NCI-H128 (cell line): Measurements from ENCODE around the gene RAB39A.
"Not testable (repeated sequence)": the region's sequence is repeated elsewhere in the genome, so short reads cannot be mapped to it uniquely, and the experiment has no call there.

Source experiments
- DNase-seq: peaks from one replicate; lab custom pipeline; 2025; ENCODE audit not compliant: unreplicated experiment; lab: John Stamatoyannopoulos, UW

Gene RAB39A, protein sequence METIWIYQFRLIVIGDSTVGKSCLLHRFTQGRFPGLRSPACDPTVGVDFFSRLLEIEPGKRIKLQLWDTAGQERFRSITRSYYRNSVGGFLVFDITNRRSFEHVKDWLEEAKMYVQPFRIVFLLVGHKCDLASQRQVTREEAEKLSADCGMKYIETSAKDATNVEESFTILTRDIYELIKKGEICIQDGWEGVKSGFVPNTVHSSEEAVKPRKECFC

DNA sequence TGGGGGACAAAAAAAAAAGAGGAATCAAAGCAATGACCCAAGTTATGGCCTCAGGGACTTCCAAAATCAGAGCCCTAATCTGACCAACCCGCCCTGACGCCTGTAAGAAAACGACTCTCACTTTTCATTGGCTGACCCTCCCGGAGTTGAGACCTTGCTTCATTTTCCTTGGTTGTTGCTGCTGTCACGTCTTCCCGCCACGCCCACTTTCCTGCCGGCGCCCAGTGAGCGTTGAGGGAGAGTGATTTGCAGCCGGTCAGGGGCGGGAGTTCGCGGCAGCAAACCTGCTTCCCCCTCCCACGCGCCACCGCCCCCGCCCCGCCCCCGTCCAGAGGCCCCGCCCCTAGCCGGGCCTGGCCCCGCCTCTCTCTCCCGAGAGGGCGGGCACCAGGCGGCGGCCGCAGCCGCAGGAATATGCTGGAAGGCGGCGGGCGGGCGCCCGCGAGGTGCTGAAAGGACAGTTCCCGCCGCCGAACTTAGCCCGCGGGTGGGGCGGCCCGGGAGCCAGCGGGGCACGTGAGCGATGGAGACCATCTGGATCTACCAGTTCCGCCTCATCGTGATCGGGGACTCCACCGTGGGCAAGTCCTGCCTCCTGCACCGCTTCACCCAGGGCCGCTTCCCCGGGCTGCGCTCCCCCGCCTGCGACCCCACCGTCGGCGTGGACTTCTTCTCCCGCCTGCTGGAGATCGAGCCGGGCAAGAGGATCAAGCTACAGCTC lies at the start of gene RAB39A:
RAB39A (plus strand) TSS at position 403 of the 721 bp plus-strand sequence; CDS start at position 524, 121 bp downstream.
- DNase-seq, result peak; percentile 95

DNA sequence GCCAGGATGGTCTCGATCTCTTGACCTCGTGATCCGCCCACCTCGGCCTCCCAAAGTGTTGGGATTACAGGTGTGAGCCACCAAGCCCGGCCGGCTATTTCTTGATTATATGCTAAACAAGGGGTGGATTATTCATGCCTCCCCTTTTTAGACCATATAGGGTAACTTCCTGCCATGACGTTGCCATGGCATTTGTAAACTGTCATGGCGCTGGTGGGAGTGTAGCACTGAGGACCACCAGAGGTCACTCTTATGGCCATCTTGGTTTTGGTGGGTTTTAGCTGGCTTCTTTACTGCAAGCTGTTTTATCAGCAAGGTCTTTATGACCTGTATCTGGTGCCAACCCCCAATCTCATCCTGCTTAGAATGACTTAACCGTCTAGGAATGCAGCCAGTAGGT lies 46.8 kb upstream of the RAB39A start:
- DNase-seq, result not testable (repeated sequence)

DNA sequence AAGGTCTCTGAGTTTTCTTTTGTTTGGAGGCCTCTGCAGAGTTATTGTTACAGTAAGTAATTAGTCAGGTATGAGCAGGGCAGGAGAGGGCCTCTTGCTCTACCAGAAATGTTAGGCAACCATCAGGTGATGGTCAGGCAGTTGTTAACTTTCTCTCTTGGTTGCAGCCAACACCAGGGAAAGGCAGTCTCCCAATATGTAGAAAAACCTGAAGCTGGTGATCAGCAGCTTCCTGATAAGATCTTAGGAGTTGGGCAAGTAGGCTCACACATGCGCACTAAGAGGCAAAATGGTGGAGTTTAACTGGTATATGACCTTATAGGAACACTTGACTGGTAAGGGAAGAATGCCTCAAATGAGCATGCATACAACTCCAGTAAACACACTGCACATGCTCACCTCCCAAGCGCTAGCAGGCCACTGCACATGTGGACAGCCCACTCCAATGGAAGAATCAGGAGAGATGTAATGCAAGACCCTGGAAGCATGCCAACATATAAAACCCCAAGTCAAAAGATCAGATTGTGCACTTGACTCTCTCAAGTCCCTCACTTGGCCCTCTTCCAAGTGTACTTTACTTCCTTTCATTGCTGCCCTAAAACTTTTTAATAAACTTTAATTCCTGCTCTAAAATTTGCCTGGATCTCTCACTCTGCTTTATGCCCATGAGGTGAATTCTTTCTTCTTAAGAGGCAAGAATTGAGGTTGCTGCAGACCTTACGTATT lies 46.0 kb upstream of the RAB39A start:
- DNase-seq, result no peak

DNA sequence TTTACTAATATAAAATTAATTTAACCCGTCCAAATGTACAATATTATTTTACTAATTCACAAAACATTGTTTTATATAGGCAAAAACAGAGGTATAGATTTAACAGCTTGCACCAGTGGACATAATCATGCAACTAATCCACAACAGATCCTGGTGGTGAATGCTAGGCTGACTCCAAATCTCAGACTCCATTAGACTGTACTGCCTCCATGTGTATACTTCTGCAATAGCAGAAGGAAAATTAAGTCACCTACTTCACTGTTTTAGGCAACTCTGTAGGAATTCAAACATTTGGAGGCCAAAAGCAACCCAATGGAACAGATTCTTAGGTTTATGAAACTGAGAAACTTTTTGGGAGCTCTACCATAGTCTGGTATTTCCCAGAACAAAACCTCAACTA lies 30.0 kb upstream of the RAB39A start:
- DNase-seq, result no peak

DNA sequence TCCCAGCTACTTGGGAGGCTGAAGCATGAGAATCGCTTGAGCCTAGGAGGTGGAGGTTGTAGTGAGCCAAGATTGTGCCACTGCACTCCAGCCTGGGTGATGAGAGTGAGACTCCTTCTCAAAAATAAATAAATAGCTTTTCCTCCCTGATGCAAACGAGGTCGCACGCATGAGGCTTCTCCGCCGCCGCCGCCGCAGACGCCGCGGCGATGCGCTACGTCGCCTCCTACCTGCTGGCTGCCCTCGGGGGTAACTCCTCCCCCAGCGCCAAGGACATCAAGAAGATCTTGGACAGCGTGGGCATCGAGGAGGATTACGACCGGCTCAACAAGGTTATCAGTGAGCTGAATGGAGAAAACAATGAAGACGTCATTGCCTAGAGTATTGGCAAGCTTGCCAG lies 20.0 kb upstream of the RAB39A start:
- no peak for DNase-seq

DNA sequence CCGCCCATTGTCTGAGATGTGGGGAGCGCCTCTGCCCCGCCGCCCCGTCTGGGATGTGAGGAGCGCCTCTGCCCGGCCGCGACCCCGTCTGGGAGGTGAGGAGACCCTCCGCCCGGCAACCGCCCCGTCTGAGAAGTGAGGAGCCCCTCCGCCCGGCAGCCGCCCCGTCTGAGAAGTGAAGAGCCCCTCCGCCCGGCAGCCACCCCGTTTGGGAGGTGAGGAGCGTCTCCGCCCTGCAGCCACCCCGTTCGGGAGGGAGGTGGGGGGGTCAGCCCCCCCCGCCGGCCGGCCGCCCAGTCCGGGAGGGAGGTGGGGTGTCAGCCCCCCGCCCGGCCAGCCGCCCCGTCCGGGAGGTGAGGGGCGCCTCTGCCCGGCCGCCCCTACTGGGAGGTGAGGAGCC lies 15.8 kb upstream of the RAB39A start:
- DNase-seq, result not testable (repeated sequence)

DNA sequence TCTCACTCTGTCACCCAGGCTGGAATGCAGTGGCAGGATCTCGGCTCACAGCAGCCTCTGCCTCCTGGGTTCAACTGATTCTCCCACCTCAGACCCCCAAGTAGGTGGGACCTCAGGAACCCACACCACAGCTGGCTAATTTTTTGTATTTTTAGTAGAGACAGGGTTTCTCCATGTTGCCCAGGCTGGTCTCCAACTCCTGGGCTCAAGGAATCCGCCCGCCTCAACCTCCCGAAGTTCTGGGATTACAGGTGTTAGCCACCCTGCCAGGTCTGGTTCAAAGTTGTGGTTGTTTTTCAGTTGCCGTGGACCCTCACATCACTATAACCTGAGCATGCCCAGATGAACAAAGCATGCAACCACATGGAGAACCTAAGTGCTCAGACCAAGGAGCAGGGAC lies 13.0 kb upstream of the RAB39A start:
- no peak for DNase-seq

DNA sequence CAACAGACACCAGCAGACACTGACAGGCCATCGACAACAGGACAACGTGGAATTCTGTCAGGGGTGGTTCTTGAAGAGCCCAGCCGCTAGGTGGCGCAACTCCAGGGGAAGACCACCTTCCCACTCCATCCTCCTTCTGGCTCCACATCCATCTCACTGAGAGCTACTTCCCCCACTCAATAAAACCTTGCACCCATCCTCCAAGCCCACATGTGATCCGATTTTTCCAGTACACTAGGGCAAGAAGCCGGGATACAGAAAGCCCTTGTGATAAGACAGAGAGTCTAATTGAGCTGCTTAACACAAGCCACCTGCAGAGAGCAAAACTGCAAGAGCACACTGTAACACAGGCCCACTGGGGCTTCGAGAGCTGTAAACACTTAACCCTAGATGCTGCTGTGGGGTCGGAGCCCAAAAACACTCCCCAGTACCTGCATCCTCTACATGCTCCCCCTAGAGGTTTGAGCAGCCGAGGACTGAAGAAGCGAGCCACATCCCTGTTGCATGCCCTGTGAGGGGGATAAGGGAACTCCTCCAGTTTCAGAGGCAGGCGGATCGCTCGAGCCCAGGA lies 11.5 kb upstream of the RAB39A start:
- peak; percentile 25 for DNase-seq

DNA sequence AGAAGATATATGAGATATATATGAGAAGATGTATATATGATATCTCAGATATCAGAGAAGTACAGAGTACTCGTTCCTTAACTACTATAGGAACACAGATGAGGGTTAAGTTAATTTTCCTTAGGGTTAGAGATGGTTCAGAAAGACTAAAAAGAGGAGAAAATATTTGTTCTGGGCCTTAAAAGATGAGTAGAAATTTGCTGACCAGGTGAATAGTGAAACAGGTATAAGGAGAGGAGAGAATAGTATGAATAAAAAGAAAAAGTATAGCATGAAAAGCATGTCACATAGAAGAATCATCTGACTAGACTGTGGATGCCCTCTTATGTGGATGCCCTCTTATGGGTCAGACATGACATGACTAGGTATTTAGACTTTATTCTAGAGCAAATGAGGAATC lies 6.3 kb upstream of the RAB39A start:
- no peak for DNase-seq

DNA sequence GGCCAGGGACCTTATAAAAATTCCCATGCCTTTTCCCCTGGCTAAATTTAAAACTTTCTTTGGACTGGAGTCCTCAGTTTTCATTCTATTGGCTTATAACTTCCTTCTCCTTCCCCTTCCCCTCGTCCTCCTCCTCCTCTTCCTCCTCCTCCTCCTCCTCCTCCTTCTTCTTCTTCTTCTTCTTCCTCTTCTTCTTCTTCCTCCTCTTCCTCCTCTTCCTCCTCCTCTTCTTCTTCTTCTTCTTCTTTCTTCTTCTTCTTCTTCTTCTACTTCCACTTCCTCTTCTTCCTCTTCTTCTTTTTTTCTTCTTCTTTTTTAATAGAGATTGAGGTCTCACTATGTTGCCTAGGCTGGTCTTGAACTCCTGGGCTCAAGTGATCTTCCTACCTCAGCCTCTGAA lies 4.7 kb upstream of the RAB39A start:
- DNase-seq, result not testable (repeated sequence)

DNA sequence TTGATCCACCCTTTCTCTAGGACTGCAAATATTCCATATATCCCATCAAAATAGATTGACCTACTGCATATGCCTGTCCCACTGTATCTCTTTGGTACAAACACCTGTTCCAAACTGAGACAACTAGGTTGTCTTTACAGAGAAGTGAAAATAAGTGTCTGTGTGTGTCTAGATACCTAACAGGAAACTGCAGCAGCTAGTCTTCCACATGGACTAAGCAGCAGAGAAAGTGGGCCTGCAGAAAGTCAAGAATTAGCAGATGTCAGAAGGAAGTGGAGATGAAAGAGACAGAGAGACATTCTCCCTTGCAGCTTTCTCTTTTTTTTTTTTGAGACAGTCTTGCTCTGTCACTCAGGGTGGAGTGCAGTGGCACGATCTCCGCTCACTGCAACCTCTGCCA lies 3.9 kb upstream of the RAB39A start:
- no peak for DNase-seq

DNA sequence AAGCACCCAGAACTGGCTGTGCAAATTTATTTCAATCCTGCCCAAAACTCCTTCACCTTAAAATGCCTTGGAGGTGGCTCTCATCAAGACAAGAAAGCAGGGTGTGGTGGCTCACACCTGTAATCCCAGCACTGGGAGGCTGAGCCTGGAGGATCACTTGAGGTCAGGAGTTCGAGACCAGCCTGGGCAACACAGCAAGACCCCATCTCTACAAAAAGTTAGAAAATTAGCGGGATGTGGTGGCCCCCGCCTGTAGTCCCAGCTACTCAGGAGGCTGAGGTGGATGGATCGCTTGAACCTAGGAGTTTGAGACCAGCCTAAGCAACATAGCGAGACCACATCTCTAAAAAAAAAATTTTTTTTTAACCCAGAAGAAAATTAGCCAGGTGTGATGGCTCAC lies 689 bp upstream of the RAB39A start:
- DNase-seq, result no peak

DNA sequence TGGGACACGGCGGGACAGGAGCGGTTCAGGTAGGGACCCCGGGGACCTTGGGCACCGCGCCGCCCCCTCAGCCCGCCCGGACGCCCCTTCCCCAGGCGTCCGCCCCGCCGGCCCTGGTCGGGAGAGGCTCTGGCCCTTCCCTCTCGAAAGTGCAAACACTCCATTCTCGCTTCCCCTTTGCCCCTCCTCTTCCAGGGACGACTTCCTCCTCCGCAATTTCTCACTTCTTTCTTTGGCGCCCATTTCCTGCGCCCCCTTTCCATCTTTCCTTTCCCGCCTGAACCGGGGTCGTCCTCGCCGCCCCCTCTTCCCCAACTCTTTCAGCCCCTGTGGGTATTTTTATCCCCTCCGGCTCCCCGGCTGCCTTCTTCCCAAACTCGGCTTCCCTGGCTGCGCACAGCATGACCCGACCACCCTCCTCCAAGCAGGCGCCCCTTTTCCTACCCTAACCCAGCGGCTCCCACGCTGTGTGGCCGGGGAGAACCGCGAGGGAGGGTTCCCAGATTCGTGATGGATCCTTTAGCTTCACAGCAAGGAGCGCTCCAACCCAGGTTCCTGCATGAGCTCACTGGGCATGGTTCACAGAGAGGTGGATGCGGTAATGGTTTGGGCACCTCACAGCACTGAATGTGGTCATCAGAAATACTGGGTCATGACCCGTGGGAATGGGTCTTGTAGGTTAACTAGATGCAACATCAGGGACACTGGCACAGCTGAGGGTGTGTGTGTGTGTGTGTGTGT lies 689 bp downstream of the RAB39A start:
- no peak for DNase-seq

DNA sequence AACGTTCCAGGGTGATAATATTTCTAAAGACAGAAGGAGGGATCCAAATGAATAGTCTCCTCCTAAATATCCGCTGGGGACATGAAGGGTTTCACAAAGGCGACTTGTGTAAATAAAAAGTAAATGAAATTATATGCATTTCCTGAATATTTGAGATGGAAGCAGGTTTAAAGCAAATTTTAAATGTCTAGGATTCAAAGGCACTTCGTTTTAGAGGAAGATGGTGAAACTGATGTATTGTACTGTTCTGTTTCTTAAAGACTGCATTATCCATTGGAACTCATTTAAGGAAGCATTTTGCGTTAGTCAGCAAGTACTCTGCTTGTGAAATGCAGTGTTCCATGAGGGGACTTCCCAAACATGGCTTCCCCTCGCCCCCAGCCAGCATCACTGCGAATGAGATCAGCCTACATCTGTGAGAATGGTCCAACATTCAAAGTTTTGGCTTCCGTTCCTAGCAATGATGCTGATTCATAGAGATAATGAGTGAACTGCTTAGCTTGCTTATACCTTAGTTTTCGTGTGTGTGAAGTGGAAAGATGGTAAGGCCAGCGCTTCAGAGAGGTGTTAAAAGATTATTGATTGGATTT lies 1.5 kb downstream of the RAB39A start:
- DNase-seq, result peak; percentile 2

DNA sequence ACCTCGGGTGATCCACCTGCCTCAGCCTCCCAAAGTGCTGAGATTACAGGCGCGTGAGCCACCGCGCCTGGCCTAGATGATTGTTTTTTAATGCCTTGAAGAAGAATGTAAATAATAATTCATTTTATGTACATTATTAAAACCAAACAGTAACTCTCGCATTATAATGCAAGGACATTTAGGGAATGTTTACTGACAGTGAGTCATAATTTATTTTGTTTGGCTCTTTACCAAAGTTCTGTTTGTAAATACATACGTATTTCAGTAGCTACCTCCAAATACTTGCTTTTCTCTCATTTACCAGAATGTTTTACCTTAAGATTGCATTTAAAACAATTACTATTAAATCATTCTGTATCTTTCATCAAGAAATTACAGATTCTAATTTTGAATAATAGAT lies 3.0 kb downstream of the RAB39A start:
- DNase-seq, result no peak

DNA sequence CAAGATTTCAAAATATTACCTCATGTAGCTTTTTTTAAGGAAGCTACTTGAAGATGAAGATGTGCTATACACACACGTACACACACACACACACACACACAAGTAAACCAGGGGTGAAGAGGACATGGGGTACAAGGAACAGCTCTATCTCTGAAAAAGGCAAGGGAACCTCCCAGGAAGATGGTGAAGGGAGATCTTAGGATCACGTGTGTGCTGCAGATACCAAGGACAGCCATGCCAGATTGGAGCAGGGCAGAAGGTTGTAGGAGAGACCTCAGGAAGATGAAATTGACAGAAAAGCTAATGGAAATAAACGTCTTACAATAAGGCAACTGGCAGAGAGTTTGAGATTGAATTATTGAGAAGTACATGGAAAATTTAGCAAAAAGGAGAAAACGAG lies 19.7 kb downstream of the RAB39A start:
- no peak for DNase-seq

DNA sequence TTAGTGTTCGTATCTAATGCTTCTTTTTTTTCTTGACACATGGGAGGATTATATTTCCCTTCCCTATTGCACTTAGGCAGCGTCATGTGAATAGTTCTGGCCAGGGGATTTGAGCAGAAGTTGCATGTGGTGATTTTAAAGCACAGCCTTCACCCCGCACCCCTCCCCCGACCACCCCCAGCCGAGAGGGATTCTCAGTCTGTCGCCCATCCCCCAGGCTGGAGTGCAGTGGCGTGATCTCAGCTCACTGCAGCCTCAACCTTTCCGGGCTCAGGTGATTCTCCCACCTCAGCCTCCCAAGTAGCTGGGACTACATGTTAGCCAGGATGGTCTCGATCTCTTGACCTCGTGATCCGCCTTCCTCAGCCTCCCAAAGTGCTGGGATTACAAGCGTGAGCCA lies 20.1 kb downstream of the RAB39A start:
- DNase-seq, result not testable (repeated sequence)

DNA sequence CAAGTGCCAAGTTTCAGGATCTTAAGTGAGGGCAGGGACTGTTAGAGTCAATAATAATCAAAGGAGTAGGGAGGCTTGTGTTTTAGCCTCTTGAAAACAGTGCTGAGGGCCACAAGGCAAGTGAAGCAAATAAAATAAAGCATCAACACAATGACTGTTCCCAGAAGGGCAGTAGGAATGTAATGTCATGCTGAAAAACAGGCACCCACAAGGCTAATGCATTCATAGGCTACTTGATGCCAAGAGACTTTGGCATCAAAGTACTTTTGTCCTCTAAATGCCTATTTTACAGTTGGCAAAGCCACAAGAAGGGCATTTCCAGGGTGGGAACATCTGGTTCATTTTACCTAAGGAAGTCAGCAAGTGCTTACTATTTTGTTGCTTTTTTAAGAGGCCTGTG lies 22.9 kb downstream of the RAB39A start:
- DNase-seq, result peak; percentile 8

DNA sequence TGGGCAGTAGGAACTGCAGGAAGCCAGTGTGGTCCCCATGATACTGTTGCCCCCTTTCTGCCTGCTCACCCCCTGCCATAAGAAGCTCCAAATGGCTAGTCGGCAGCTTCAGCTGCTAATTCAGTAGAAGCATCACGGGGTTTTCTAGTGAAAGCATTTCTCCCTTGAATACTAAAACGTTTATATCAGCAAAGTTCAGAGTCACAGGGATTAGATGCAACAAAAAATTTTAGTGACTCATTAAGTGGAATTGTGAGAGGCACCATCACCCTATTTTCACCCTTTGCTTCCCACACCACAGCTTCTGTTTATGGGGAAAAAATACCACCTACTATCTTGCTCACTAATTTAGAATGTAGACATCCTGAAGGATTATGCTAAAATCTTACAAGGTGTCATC lies 25.2 kb downstream of the RAB39A start:
- DNase-seq, result no peak

DNA sequence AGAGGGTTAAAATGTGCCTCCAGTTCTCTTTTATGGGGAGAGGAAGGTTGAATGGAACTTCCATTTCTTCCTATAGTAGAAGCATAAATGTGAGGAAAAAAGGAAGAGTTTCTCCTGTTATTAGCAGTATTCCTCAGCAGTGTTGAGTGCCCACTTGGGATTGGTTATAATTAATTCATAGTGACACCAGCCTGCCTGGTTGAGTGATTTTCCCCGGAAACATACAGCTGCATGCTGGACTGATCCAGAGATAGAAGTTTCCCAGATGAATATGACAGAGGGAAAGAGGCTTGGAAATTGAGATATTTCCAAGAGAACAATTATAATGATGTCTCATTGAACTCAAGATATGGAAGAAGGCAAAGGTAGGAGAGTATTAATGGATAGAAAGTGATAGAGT lies 28.3 kb downstream of the RAB39A start:
- no peak for DNase-seq

DNA sequence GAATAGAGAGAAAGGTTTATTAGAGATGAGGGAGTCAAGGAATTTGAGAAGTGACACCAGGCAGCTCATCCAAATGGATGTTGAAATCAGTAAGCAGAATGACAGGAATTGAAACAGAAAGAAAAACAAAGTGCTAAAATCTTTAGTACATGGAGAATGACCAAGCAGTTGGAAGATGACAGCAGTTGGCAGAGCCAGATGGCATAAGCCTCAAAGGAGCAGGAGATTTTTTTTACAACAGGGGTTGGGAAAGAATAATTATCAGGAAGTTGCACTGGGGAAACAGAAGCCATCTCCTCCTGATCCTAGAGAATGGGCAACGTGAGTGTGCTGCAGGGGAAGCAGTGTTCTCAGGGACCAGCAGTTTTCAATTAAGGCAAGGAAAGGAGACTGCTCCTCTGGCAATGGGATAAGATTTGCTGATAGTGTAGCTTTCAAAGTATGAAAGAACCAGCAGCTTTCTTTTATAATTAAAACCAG lies 28.9 kb downstream of the RAB39A start:
- DNase-seq, result no peak
